ENCODE measurements around the gene TSNAXIP1. TPM values are rescaled to one million over a fixed set of nuclear protein-coding genes. Genes with fewer than 3 reads are reported as not detected.
A peak's percentile ranks its signal among the peaks of the same experiment; 100 is the strongest.

The TSNAXIP1 gene
- total and polyA plus RNA-seq, 2 donors (not counting 1 experiment from before 2014, with no cell fraction given), result 0.97 to 1.2 TPM

GRCh38 chr16:67833415-67834241, 26.9 kb downstream of the TSNAXIP1 start:
- H3K27ac ChIP-seq (ENCODE audit: low read length in 2 of 2), result peak overlapping the region in 1 of 2 donors; percentile 64
- H3K4me1 ChIP-seq (ENCODE audit: control insufficient read depth in 2 of 2, insufficient read depth in 2 of 2, low read length in 2 of 2), result peaks cover 12 to 16% of the 10 kb centered on the region in 2 donors
- peaks cover 16% of the 10 kb centered on the region for H3K79me2 ChIP-seq (ENCODE audit: control insufficient read depth, insufficient read depth, low read length)
- ChIA-PET POLR2A (interaction anchor here (0.6 to 1.0 kb wide), 7 partner anchors 9 to 391 kb away, joined by 3 to 8 read pairs (median 3); no protein-coding TSS in a partner anchor), CTCF (interaction anchor here (0.9 to 4.1 kb wide), 7 partner anchors 11 to 207 kb away, joined by 3 to 28 read pairs (median 4); no protein-coding TSS in a partner anchor)
- H3K27me3 ChIP-seq (replicated peaks in 1 of 4; ENCODE audit: control extremely low read depth in 1 of 4, control insufficient read depth in 3 of 4, insufficient read depth in 4 of 4, low read length in 3 of 4), result no peaks in the 10 kb centered on the region
- peak overlapping the region; percentile 90 for H2AFZ ChIP-seq (ENCODE audit: insufficient read depth, low read depth, low read length, poor library complexity, severe bottlenecking)
- H3K9me3 Mint-ChIP-seq (ENCODE audit: insufficient read depth), result no peaks in the 10 kb centered on the region
- H3K4me3 ChIP-seq (ENCODE audit: control extremely low read depth in 1 of 5, extremely low read depth in 1 of 5, insufficient read depth in 1 of 5, low read depth in 2 of 5, low read length in 4 of 5), result peak overlapping the region; percentile 47 to 76 (median 75)
- intact Hi-C loops (cut with micrococcal nuclease), result loop anchor here (1.0 to 5.0 kb wide), 6 partner anchors 9 to 404 kb away; partner anchors contain the start of genes EDC4, ESRP2, NUTF2 and RANBP10
- H3K4me2 ChIP-seq (replicated peaks; ENCODE audit: low read depth, low read length, poor library complexity, severe bottlenecking), result peak overlapping the region; percentile 91
- no peaks in the 10 kb centered on the region for H3K9me3 ChIP-seq (ENCODE audit: control extremely low read depth in 1 of 3, control insufficient read depth in 2 of 3, insufficient read depth in 1 of 3, low read length in 2 of 3)
- no peaks in the 10 kb centered on the region for H4K20me1 ChIP-seq (ENCODE audit: control insufficient read depth, insufficient read depth, low read length, poor library complexity, severe bottlenecking)
- peak overlapping the region; percentile 89 for H3K4me3 Mint-ChIP-seq
- peaks cover 16% of the 10 kb centered on the region for H3K4me1 Mint-ChIP-seq
- 0% methylated on average over 48 of the region's 49 CpGs for WGBS (ENCODE audit: insufficient coverage)
- H3K27ac Mint-ChIP-seq, result peak overlapping the region; percentile 83
- peaks cover 0 to 23% of the 10 kb centered on the region in 2 experiments for H3K36me3 ChIP-seq (replicated peaks in 1 of 2; ENCODE audit: control extremely low read depth in 1 of 2, control insufficient read depth in 1 of 2, extremely low read depth in 1 of 2, insufficient read depth in 2 of 2, low read length in 1 of 2)
- no peak for TF ChIP-seq EZH2 (IDR thresholded peaks at IDR 0.05; ENCODE audit: borderline replicate concordance, insufficient read depth, low read depth, low read length, poor library complexity, severe bottlenecking)
- TF ChIP-seq, protein P1, sequence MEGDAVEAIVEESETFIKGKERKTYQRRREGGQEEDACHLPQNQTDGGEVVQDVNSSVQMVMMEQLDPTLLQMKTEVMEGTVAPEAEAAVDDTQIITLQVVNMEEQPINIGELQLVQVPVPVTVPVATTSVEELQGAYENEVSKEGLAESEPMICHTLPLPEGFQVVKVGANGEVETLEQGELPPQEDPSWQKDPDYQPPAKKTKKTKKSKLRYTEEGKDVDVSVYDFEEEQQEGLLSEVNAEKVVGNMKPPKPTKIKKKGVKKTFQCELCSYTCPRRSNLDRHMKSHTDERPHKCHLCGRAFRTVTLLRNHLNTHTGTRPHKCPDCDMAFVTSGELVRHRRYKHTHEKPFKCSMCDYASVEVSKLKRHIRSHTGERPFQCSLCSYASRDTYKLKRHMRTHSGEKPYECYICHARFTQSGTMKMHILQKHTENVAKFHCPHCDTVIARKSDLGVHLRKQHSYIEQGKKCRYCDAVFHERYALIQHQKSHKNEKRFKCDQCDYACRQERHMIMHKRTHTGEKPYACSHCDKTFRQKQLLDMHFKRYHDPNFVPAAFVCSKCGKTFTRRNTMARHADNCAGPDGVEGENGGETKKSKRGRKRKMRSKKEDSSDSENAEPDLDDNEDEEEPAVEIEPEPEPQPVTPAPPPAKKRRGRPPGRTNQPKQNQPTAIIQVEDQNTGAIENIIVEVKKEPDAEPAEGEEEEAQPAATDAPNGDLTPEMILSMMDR (IDR thresholded peaks at IDR 0.05), result no peak
- DNase-seq, result peak; percentile 92
- H3K9ac ChIP-seq (ENCODE audit: low read length), result peak overlapping the region; percentile 83
- H3K27me3 Mint-ChIP-seq, result no peaks in the 10 kb centered on the region
- peak; percentile 100 for ATAC-seq (ENCODE audit: low read depth)

Data from B cell (primary cell).